GM12878 (cell line): Measurements from ENCODE around the gene MROH8. TPM values are rescaled to one million over a fixed set of nuclear protein-coding genes. Genes with fewer than 3 reads are reported as not detected.

Experiments
- ATAC-seq: fragments of 200-7000 bp; cut with Tn5 transposase; 3 replicates; pipeline ENCODE4 v1.9.1; 2020; ENCODE audit warnings: mild to moderate bottlenecking, moderate library complexity
- BruUV-seq: library from RNA; stranded (reverse); fragments of 400-500 nt; replicated peaks from 2 replicates; lab custom pipeline; 2021; lab: Mats Ljungman, UMichigan
- CTCF ChIA-PET: fragments of 300-600 bp; sonication (Branson Sonifier 250); formaldehyde crosslinking; extraction: SDS; loops from one replicate; lab custom pipeline; 2021; ENCODE audit warnings: inconsistent platforms; lab: Yijun Ruan, JAX
- POLR2A ChIA-PET: fragments of 350-600 bp; formaldehyde crosslinking; extraction: SDS; loops from one replicate; lab custom pipeline; 2021; ENCODE audit warnings: inconsistent platforms; lab: Charles Lee
- RAD21 ChIA-PET: fragments of 300-600 bp; sonication (Branson Sonifier 250); formaldehyde crosslinking; loops from one replicate; lab custom pipeline; 2023; ENCODE audit warnings: antibody characterized with exemption; ENCODE audit not compliant: unreplicated experiment; lab: Charles Lee
- SMC1A ChIA-PET: fragments of 300-600 bp; sonication (Branson Sonifier 250); formaldehyde crosslinking; loops from one replicate; lab custom pipeline; 2023; ENCODE audit not compliant: unreplicated experiment, uncharacterized antibody; lab: Charles Lee
- DNase-seq: peaks from one replicate; pipeline ENCODE4 v3.0.0-alpha.2; 2011; ENCODE audit warnings: low read depth, low spot score
- FAIRE-seq: peaks from 3 replicates; lab custom pipeline; 2011; peaks lifted over from hg19 to GRCh38; lab: Jason Lieb, UNC
- H2AFZ ChIP-seq: 2 replicates; pipeline ENCODE4 v1.6.0; 2011; ENCODE audit warnings: low read depth, low read length, control low read depth; ENCODE audit not compliant: control insufficient read depth
- H3K27ac ChIP-seq: 2 replicates; pipeline ENCODE4 v1.5.1; 2011; ENCODE audit warnings: control low read depth; ENCODE audit not compliant: control insufficient read depth, insufficient read depth
- H3K27me3 ChIP-seq, 2 experiments: replicated peaks in 1 of 2; 2 replicates each; pipeline versions ENCODE4 v1.6.0 to v1.6.1; 2011; ENCODE audit warnings: low read length in 1 of 2; ENCODE audit not compliant: control insufficient read depth in 2 of 2, insufficient read depth in 2 of 2
- H3K36me3 ChIP-seq, 2 experiments: 2 replicates each; pipeline ENCODE4 v1.5.1; 2011; ENCODE audit warnings: low read length in 1 of 2; ENCODE audit not compliant: control insufficient read depth in 2 of 2, insufficient read depth in 2 of 2
- H3K4me1 ChIP-seq: 2 replicates; pipeline ENCODE4 v1.6.1; 2011; ENCODE audit warnings: mild to moderate bottlenecking, low read length, moderate library complexity, mixed read lengths; ENCODE audit not compliant: control insufficient read depth, insufficient read depth
- H3K4me2 ChIP-seq: 2 replicates; pipeline ENCODE4 v1.6.0; 2011; ENCODE audit warnings: control low read depth; ENCODE audit not compliant: control insufficient read depth, insufficient read depth
- H3K4me3 ChIP-seq: fragments of 200-600 bp; sonication (generic); 2 replicates; pipeline ENCODE4 v1.5.1; 2016
- H3K79me2 ChIP-seq: 2 replicates; pipeline ENCODE4 v1.6.0; 2011; ENCODE audit warnings: low read length; ENCODE audit not compliant: control insufficient read depth, insufficient read depth
- H3K9ac ChIP-seq: 2 replicates; pipeline ENCODE4 v1.8.0; 2011; ENCODE audit warnings: low read length, control low read depth, mixed read lengths; ENCODE audit not compliant: control insufficient read depth, insufficient read depth
- H3K9me3 ChIP-seq: replicated peaks from 3 replicates; pipeline ENCODE4 v1.5.1; 2011; ENCODE audit warnings: mild to moderate bottlenecking, low read length; ENCODE audit not compliant: control insufficient read depth, insufficient read depth
- H4K20me1 ChIP-seq: 2 replicates; pipeline ENCODE4 v1.6.0; 2011; ENCODE audit not compliant: control insufficient read depth, insufficient read depth
- BCLAF1 ChIP-seq: fragments of 450-650 bp; IDR thresholded peaks from 2 replicates; pipeline ENCODE4 v1.6.1; 2017; ENCODE audit warnings: antibody characterized with exemption, mild to moderate bottlenecking, moderate library complexity
- SREBF1 ChIP-seq: IDR thresholded peaks from 2 replicates; pipeline ENCODE4 v1.6.1; 2012; ENCODE audit warnings: mild to moderate bottlenecking, low read length
- ZNF217 ChIP-seq: fragments of 450-650 bp; IDR thresholded peaks from 2 replicates; pipeline ENCODE4 v1.6.1; 2017; ENCODE audit warnings: antibody characterized with exemption, mild to moderate bottlenecking
- WGBS: methylation state at CpG from one replicate; pipeline ENCODE4 v1.1.6; 2016; ENCODE audit warnings: low lambda C conversion rate; ENCODE audit not compliant: insufficient replicate concordance, insufficient coverage; ENCODE audit errors: missing lambda C conversion rate; 5-methylcytosine and 5-hydroxymethylcytosine counted together
- in situ Hi-C: fragments of 300-500 bp; cut with MboI; formaldehyde crosslinking; loops from 9 replicates; pipeline ENCODE4 v1.14.3; 2018; ENCODE audit warnings: mixed read lengths
- intact Hi-C: fragments of 100-400 bp; cut with micrococcal nuclease; formaldehyde crosslinking; loops from one replicate; pipeline ENCODE4 v1.14.2; 2022; ENCODE audit not compliant: unreplicated experiment
- polyA plus RNA-seq, 11 experiments: library from polyadenylated mRNA; depleted of rRNA in 4 of 11; unstranded in 6 of 11; stranded (reverse) in 5 of 11; fragments of >200 nt; fragmentation: Nextera tagmentation in 4 of 11; fragmentation: Illumina TruSeq in 1 of 11; extraction: Ambion mirVana in 4 of 11; extraction: Trizol in 1 of 11; gene quantifications; 1 replicate in 1 of 11; 2 replicates in 10 of 11; pipeline versions ENCODE4 v1.2.1 to v1.2.3, GENCODE V29; 2011 to 2016; ENCODE audit warnings: inconsistent platforms in 2 of 11, missing spikeins in 2 of 11, low read depth in 1 of 11
- total RNA-seq, 4 experiments: library from RNA; depleted of rRNA in 3 of 4; stranded (reverse); fragments of >200 nt in 3 of 4; fragmentation: Illumina TruSeq in 1 of 4; extraction: Trizol in 1 of 4; gene quantifications; 2 replicates each; pipeline versions ENCODE4 v1.2.1 to v1.2.3, GENCODE V29; 2013 to 2021

MROH8 gene
- total and polyA plus RNA-seq, 10 of the 15 experiments (the other 5 are each of a cell fraction or from before 2014, with no cell fraction given), result 0.16 to 2.8 (median 1.8) TPM

DNA sequence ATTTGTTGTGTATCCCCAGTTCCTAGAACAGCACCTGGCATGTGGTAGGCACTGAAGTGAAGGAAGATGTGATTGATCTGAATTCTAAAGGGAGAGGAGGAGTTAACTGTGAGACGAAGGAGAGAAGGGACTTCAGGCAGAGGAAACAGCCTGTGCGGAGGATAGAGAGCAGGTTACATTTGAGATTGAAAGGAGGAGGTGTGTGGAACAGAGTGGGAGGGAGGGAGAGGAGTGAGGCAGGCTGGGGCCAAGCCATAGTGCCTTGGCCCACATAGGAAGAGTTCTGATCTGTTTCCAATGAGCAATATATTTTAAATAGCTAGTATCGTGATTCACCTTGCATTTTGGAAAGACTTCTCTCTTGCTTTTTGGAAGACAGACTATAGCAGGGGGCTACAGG is 13.9 kb upstream of the MROH8 start:
- Histone ChIP-seq H4K20me1 (peaks cover 11% of the 10 kb centered on the region), H2AFZ (no peak overlapping the region), H3K36me3 (peaks cover 24 to 39% of the 10 kb centered on the region in 2 experiments), H3K9ac (no peak overlapping the region), H3K4me1 (peaks cover 17% of the 10 kb centered on the region), H3K9me3 (no peaks in the 10 kb centered on the region), H3K79me2 (peaks cover 71% of the 10 kb centered on the region), H3K4me2 (no peak overlapping the region), H3K27me3 (no peaks in the 10 kb centered on the region), H3K27ac (no peak overlapping the region), H3K4me3 (no peak overlapping the region)
- ChIA-PET RAD21 (interaction anchor here (1.0 kb wide), 1 partner anchor 342 kb away, joined by 4 read pairs; no protein-coding TSS in a partner anchor), POLR2A (interaction anchor here (0.9 kb wide), 1 partner anchor 96 kb away, joined by 3 read pairs; the partner anchor contains the start of gene MANBAL), CTCF (interaction anchor here (0.7 to 13.5 kb wide), 9 partner anchors 12 to 337 kb away, joined by 3 to 200 read pairs (median 4); partner anchors contain the start of genes BLCAP, MROH8 and RPN2), SMC1A (interaction anchor here (0.5 to 3.6 kb wide), 4 partner anchors 15 to 346 kb away, joined by 3 to 33 read pairs (median 12); partner anchors contain the start of genes MROH8 and RPN2)
- 100% methylated on average over 2 of the region's 3 CpGs for WGBS
- BruUV-seq, result no TSS peak
- FAIRE-seq, result no peak
- no peak for ATAC-seq
- TF ChIP-seq SREBF1 (no peak), BCLAF1 (no peak), ZNF217 (no peak)
- no peak for DNase-seq
- in situ Hi-C loops (no loop called here), intact Hi-C loops (loop anchor here (10.0 kb wide), 1 partner anchor 212 kb away; no protein-coding TSS in a partner anchor)
